ENCODE data around the gene GPR176. TPM values are rescaled to one million over a fixed set of nuclear protein-coding genes. Genes with fewer than 3 reads are reported as not detected.

The GPR176 gene
- total RNA-seq, 1 donor, result 120 TPM

GRCh38 chr15:39857132-39857531 is 62.9 kb downstream of the GPR176 start:
- TF ChIP-seq, protein P1, sequence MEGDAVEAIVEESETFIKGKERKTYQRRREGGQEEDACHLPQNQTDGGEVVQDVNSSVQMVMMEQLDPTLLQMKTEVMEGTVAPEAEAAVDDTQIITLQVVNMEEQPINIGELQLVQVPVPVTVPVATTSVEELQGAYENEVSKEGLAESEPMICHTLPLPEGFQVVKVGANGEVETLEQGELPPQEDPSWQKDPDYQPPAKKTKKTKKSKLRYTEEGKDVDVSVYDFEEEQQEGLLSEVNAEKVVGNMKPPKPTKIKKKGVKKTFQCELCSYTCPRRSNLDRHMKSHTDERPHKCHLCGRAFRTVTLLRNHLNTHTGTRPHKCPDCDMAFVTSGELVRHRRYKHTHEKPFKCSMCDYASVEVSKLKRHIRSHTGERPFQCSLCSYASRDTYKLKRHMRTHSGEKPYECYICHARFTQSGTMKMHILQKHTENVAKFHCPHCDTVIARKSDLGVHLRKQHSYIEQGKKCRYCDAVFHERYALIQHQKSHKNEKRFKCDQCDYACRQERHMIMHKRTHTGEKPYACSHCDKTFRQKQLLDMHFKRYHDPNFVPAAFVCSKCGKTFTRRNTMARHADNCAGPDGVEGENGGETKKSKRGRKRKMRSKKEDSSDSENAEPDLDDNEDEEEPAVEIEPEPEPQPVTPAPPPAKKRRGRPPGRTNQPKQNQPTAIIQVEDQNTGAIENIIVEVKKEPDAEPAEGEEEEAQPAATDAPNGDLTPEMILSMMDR (IDR thresholded peaks at IDR 0.05; ENCODE audit: insufficient read depth, low read depth, low read length), result no peak
- no peak overlapping the region for H3K4me3 ChIP-seq (ENCODE audit: low read depth, low read length)
- no peak for DNase-seq (ENCODE audit: low read depth)

DNA sequence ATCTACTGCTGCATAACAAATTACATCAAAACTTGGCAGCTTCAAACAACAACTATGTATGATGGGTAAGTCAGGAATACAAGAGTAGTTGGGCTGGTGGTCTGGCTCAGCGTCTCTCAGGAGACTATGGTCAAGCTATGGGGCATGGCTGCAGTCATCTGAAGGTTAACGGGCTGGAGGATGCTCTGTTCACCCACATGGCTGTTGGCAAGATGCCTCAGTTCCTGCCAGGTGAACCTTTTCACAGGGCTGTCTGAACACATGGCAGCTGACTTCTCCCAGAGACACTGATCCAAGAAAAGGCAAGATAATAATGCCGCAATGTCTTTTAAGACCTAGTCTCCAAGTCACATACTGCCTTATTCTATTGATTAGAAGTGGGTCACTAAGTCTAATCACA is 63.7 kb downstream of the GPR176 start:
- no peak overlapping the region for H3K4me3 ChIP-seq (ENCODE audit: low read depth, low read length)
- DNase-seq (ENCODE audit: low read depth), result no peak
- TF ChIP-seq, protein P1 (IDR thresholded peaks at IDR 0.05; ENCODE audit: insufficient read depth, low read depth, low read length), result no peak

DNA sequence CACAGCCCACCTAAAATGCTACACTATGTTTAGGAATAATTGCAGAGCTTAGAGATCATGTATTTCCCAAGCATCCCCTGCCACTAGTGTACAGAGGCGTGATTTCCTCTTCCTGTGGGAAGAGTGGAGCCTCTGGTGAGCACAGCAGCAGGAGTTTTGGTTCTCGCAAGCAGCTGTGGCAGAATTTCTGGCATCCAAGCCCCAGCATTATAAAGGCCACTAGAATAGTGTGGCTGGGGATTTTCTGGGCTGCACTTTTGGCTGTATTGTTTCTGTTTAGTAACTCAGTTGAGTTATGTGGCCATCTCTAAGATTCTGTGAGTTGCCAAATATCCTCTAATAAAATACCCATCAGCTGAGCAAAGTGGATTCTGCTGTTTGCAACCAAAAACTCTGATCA is 64.7 kb downstream of the GPR176 start:
- TF ChIP-seq, protein P1 (IDR thresholded peaks at IDR 0.05; ENCODE audit: insufficient read depth, low read depth, low read length), result no peak
- H3K4me3 ChIP-seq (ENCODE audit: low read depth, low read length), result no peak overlapping the region
- DNase-seq (ENCODE audit: low read depth), result peak; percentile 48

DNA sequence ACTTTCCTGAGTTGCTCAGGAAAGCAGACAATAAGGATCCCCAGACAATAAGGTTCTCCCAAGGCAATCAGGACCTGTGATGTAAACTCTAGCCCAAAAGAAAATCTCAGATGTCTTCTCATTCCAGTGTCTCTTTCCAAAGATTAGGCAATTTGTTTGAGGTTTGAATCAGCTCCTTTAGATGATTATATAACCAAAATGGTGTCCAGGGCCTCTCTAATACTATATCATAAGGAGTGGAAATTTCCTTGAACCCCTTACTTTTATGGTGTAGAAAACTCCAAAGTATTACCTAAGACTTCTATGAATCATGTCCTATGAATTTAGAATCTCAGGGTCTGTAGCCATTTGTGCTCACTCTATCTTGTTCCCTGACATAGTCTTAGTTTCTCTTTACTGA is 65.9 kb downstream of the GPR176 start:
- no peak overlapping the region for H3K4me3 ChIP-seq (ENCODE audit: low read depth, low read length)
- TF ChIP-seq, protein P1 (IDR thresholded peaks at IDR 0.05; ENCODE audit: insufficient read depth, low read depth, low read length), result no peak
- DNase-seq (ENCODE audit: low read depth), result peak; percentile 72

GRCh38 chr15:39852250-39852649 is 67.8 kb downstream of the GPR176 start:
- no peak overlapping the region for H3K4me3 ChIP-seq (ENCODE audit: low read depth, low read length)
- TF ChIP-seq, protein P1 (IDR thresholded peaks at IDR 0.05; ENCODE audit: insufficient read depth, low read depth, low read length), result no peak
- DNase-seq (ENCODE audit: low read depth), result peak; percentile 90

- TF ChIP-seq, protein P1 (IDR thresholded peaks at IDR 0.05; ENCODE audit: insufficient read depth, low read depth, low read length), result no peak
- no peak overlapping the region for H3K4me3 ChIP-seq (ENCODE audit: low read depth, low read length)
- peak; percentile 54 for DNase-seq (ENCODE audit: low read depth)
Observed at GRCh38 chr15:39851500-39852092, 68.5 kb downstream of the GPR176 start.

GRCh38 chr15:39850436-39850835 is 69.6 kb downstream of the GPR176 start:
- TF ChIP-seq, protein P1 (IDR thresholded peaks at IDR 0.05; ENCODE audit: insufficient read depth, low read depth, low read length), result no peak
- no peak for DNase-seq (ENCODE audit: low read depth)
- no peak overlapping the region for H3K4me3 ChIP-seq (ENCODE audit: low read depth, low read length)

Data from fibroblast of villous mesenchyme (primary cell).